Liver (tissue), 3 donors: ENCODE measurements around the gene TXK.

Experiments
- GABPA ChIP-seq, 2 donors: IDR thresholded peaks in 1 of 2; conservative IDR thresholded peaks in 1 of 2; 2 replicates each; pipeline ENCODE4 v1.6.1; 2016; ENCODE audit warnings: antibody characterized with exemption in 2 of 2, mild to moderate bottlenecking in 1 of 2, moderate library complexity in 1 of 2
- JUND ChIP-seq, 2 donors: IDR thresholded peaks; 2 replicates each; pipeline ENCODE4 v1.6.1; 2016; ENCODE audit warnings: antibody characterized with exemption in 2 of 2
- TAF1 ChIP-seq: conservative IDR thresholded peaks from 2 replicates; pipeline ENCODE4 v1.6.1; 2016; ENCODE audit warnings: antibody characterized with exemption, mild to moderate bottlenecking
- TF ChIP-seq, protein P1 (sequence below): fragments of 150-350 bp; IDR thresholded peaks from 2 replicates; pipeline ENCODE4 v1.5.1; 2017; ENCODE audit warnings: improper control_type of control experiment, low read depth, low read length; ENCODE audit not compliant: missing input control
- donor health status: healthy.
- donor health status: healthy.

DNA sequence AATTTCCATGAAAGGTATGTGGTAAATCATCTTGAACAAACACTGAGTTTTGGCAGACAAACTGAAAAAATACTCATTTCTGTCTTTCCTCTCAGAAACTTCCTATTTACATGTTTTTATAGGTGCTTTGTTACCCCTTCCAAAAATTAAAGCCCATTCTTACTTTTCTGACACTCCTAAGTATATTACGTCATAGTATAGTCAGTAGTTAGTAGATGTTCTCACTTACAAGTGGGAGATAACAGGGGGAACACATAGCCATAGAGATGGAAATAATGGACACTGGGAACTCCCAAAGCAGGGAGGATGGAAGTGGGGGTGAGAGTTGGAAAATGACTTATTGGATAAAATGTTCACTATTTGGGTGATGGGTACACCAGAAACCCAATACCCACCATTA is 28.8 kb downstream of the TXK start:
- TF ChIP-seq TAF1: no peak
- TF ChIP-seq, protein P1, sequence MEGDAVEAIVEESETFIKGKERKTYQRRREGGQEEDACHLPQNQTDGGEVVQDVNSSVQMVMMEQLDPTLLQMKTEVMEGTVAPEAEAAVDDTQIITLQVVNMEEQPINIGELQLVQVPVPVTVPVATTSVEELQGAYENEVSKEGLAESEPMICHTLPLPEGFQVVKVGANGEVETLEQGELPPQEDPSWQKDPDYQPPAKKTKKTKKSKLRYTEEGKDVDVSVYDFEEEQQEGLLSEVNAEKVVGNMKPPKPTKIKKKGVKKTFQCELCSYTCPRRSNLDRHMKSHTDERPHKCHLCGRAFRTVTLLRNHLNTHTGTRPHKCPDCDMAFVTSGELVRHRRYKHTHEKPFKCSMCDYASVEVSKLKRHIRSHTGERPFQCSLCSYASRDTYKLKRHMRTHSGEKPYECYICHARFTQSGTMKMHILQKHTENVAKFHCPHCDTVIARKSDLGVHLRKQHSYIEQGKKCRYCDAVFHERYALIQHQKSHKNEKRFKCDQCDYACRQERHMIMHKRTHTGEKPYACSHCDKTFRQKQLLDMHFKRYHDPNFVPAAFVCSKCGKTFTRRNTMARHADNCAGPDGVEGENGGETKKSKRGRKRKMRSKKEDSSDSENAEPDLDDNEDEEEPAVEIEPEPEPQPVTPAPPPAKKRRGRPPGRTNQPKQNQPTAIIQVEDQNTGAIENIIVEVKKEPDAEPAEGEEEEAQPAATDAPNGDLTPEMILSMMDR: no peak
- no peak for TF ChIP-seq JUND (IDR thresholded peaks at IDR 0.05)
- no peak for TF ChIP-seq GABPA (IDR thresholded peaks at IDR 0.05 in 1 of 2, conservative IDR thresholded peaks at IDR 0.05 in 1 of 2)
